Stimulated activated CD8-positive, alpha-beta memory T cell treated with anti-CD3 and anti-CD28 coated beads, Interleukin-7, amount 100 ng/mL, for 1 hour (primary cell): ENCODE results near the gene TP63.

Experiments used
- DNase-seq, 2 donors: peaks; one replicate each; pipeline ENCODE4 v3.0.0-alpha.2; 2020; ENCODE audit warnings: low read depth in 2 of 2

Gene TP63

GRCh38 chr3:189862385-189862998, 231.3 kb downstream of the TP63 start:
- DNase-seq, result no peak

- no peak for DNase-seq
These were observed 231.8 kb downstream of the TP63 start for GRCh38 chr3:189863031-189863430.

- DNase-seq, result no peak
These were observed 236.9 kb downstream of the TP63 start for GRCh38 chr3:189868061-189868460.

- DNase-seq, result no peak
These were observed 238.0 kb downstream of the TP63 start for GRCh38 chr3:189869165-189869564.

- no peak for DNase-seq
These were observed 240.2 kb downstream of the TP63 start for GRCh38 chr3:189871418-189871817.

- no peak for DNase-seq
These were observed 252.0 kb downstream of the TP63 start for GRCh38 chr3:189883113-189883753.

GRCh38 chr3:189890496-189890895, 259.3 kb downstream of the TP63 start:
- DNase-seq, result no peak

- no peak for DNase-seq
These were observed 265.3 kb downstream of the TP63 start for GRCh38 chr3:189896533-189896932.

- no peak for DNase-seq
These were observed 266.2 kb downstream of the TP63 start for GRCh38 chr3:189897406-189897805.

- no peak for DNase-seq
These were observed 267.5 kb downstream of the TP63 start for GRCh38 chr3:189898559-189899153.

GRCh38 chr3:189899186-189899585, 268.0 kb downstream of the TP63 start:
- no peak for DNase-seq

GRCh38 chr3:189900578-189900977, 269.4 kb downstream of the TP63 start:
- no peak for DNase-seq

GRCh38 chr3:189901481-189901880, 270.3 kb downstream of the TP63 start:
- DNase-seq, result no peak

- no peak for DNase-seq
These were observed 271.3 kb downstream of the TP63 start for GRCh38 chr3:189902230-189903186.

- no peak for DNase-seq
These were observed 272.5 kb downstream of the TP63 start for GRCh38 chr3:189903562-189904250.

GRCh38 chr3:189907803-189908202, 276.6 kb downstream of the TP63 start:
- no peak for DNase-seq

- no peak for DNase-seq
These were observed 277.5 kb downstream of the TP63 start for GRCh38 chr3:189908646-189909045.

- no peak for DNase-seq
These were observed 277.9 kb downstream of the TP63 start for GRCh38 chr3:189909139-189909538.

- DNase-seq, result no peak
These were observed 278.4 kb downstream of the TP63 start for GRCh38 chr3:189909573-189909972.

- DNase-seq, result no peak
These were observed 279.8 kb downstream of the TP63 start for GRCh38 chr3:189911001-189911400.

- DNase-seq, result no peak
These were observed 283.6 kb downstream of the TP63 start for GRCh38 chr3:189914799-189915198.

- DNase-seq, result no peak
These were observed 290.6 kb downstream of the TP63 start for GRCh38 chr3:189921770-189922169.
